Esophagus squamous epithelium (tissue), 5 donors: ENCODE data around the gene CCNI. TPM values are rescaled to one million over a fixed set of nuclear protein-coding genes. Genes with fewer than 3 reads are reported as not detected.
A peak's percentile ranks its signal among the peaks of the same experiment; 100 is the strongest.

Source experiments
- DNase-seq: peaks from one replicate; lab custom pipeline; 2025; lab: John Stamatoyannopoulos, UW
- H3K27ac ChIP-seq, 4 donors: fragments of 200-600 bp; sonication (generic); one replicate each; pipeline ENCODE4 v1.5.1; 2016 to 2019; ENCODE audit warnings: mild to moderate bottlenecking in 1 of 4
- H3K27me3 ChIP-seq, 4 donors: fragments of 200-600 bp; sonication (generic); 1 replicate in 3 of 4; 2 replicates in 1 of 4; pipeline versions ENCODE4 v1.5.1 to v1.6.0; 2017 to 2021; ENCODE audit warnings: antibody characterized with exemption in 1 of 4
- H3K36me3 ChIP-seq, 3 donors: fragments of 200-600 bp; sonication (generic); one replicate each; pipeline ENCODE4 v1.5.1; 2016 to 2019
- H3K4me1 ChIP-seq, 3 donors: fragments of 200-600 bp; sonication (generic); one replicate each; pipeline ENCODE4 v1.5.1; 2017 to 2019
- H3K4me3 ChIP-seq, 4 donors: fragments of 200-600 bp; sonication (generic); 1 replicate in 3 of 4; 2 replicates in 1 of 4; pipeline ENCODE4 v1.5.1; 2016 to 2019; ENCODE audit warnings: mild to moderate bottlenecking in 2 of 4, moderate library complexity in 1 of 4
- H3K9me3 ChIP-seq, 3 donors: fragments of 200-600 bp; sonication (generic); one replicate each; pipeline ENCODE4 v1.5.1; 2016 to 2019
- POLR2A ChIP-seq, 4 donors: fragments of 450-650 bp; IDR thresholded peaks; one replicate each; pipeline ENCODE4 v1.6.1; 2017; ENCODE audit warnings: antibody characterized with exemption in 4 of 4, mild to moderate bottlenecking in 4 of 4, moderate library complexity in 3 of 4
- WGBS, 2 donors: methylation state at CpG; one replicate each; pipeline ENCODE4 v1.1.5; 2018; 5-methylcytosine and 5-hydroxymethylcytosine counted together
- intact Hi-C: fragments of 100-400 bp; cut with DNase I; formaldehyde crosslinking; loops from one replicate; pipeline ENCODE4 v1.15.0; 2022
- total RNA-seq, 4 donors: library from RNA; depleted of rRNA; stranded (reverse); fragments of >200 nt; gene quantifications; one replicate each; pipeline ENCODE4 v1.1.0, GENCODE V29; 2016
- TF ChIP-seq, protein P1 (sequence below), 6 experiments: fragments of 450-650 bp in 4 of 6; fragments of 200-600 bp in 2 of 6; sonication (generic) in 2 of 6; IDR thresholded peaks; one replicate each; pipeline ENCODE4 v1.5.1; 2016 to 2019; ENCODE audit warnings: antibody characterized with exemption in 6 of 6, mild to moderate bottlenecking in 4 of 6, moderate library complexity in 4 of 6
- donor health status: DM: yes; HTN: yes; CAD: no.

CCNI gene
- total RNA-seq, 4 donors from 2014 or later: 123 to 282 (median 159) TPM

GRCh38 chr4:77050962-77051361 lies 24.8 kb downstream of the CCNI start:
- peaks cover 0 to 12% (median 0%) of the 10 kb centered on the region in 3 donors for H3K4me1 ChIP-seq
- H3K27ac ChIP-seq: no peak overlapping the region
- H3K36me3 ChIP-seq: peaks cover 11 to 97% (median 13%) of the 10 kb centered on the region in 3 donors
- no peak overlapping the region for H3K4me3 ChIP-seq
- TF ChIP-seq POLR2A (IDR thresholded peaks at IDR 0.05): no peak
- TF ChIP-seq, protein P1, sequence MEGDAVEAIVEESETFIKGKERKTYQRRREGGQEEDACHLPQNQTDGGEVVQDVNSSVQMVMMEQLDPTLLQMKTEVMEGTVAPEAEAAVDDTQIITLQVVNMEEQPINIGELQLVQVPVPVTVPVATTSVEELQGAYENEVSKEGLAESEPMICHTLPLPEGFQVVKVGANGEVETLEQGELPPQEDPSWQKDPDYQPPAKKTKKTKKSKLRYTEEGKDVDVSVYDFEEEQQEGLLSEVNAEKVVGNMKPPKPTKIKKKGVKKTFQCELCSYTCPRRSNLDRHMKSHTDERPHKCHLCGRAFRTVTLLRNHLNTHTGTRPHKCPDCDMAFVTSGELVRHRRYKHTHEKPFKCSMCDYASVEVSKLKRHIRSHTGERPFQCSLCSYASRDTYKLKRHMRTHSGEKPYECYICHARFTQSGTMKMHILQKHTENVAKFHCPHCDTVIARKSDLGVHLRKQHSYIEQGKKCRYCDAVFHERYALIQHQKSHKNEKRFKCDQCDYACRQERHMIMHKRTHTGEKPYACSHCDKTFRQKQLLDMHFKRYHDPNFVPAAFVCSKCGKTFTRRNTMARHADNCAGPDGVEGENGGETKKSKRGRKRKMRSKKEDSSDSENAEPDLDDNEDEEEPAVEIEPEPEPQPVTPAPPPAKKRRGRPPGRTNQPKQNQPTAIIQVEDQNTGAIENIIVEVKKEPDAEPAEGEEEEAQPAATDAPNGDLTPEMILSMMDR (IDR thresholded peaks at IDR 0.05): no peak
- 62 to 64% methylated on average over 3 of the region's 3 CpGs for WGBS, 2 donors
- H3K27me3 ChIP-seq: no peaks in the 10 kb centered on the region
- intact Hi-C loops: no loop called here
- H3K9me3 ChIP-seq: no peaks in the 10 kb centered on the region
- DNase-seq: no peak

- H3K27me3 ChIP-seq: no peaks in the 10 kb centered on the region
- DNase-seq: no peak
- intact Hi-C loops: loop anchor here (10.0 kb wide), 1 partner anchor 532 kb away; no protein-coding TSS in a partner anchor
- peaks cover 0 to 62% (median 3%) of the 10 kb centered on the region in 3 donors for H3K36me3 ChIP-seq
- TF ChIP-seq, protein P1 (IDR thresholded peaks at IDR 0.05): peak in 2 of 6 experiments; percentile 26 to 41
- no peak for TF ChIP-seq POLR2A (IDR thresholded peaks at IDR 0.05)
- H3K4me1 ChIP-seq: peaks cover 0 to 26% (median 0%) of the 10 kb centered on the region in 3 donors
- H3K4me3 ChIP-seq: no peak overlapping the region
- no peaks in the 10 kb centered on the region for H3K9me3 ChIP-seq
- no peak overlapping the region for H3K27ac ChIP-seq
Observed at GRCh38 chr4:77047037-77047436, 28.8 kb downstream of the CCNI start.

- 59 to 77% methylated on average over 4 of the region's 4 CpGs for WGBS, 2 donors
Observed at GRCh38 chr4:77045490-77045889, 30.3 kb downstream of the CCNI start.

GRCh38 chr4:77044461-77045150 lies 31.2 kb downstream of the CCNI start:
- peaks cover 0 to 38% (median 0%) of the 10 kb centered on the region in 3 donors for H3K36me3 ChIP-seq

More at GRCh38 chr4:77045490-77045889, 30.3 kb downstream of the CCNI start:
- Histone ChIP-seq H3K27me3 (no peaks in the 10 kb centered on the region), H3K4me3 (no peak overlapping the region), H3K4me1 (peaks cover 0 to 27% (median 0%) of the 10 kb centered on the region in 3 donors), H3K9me3 (no peaks in the 10 kb centered on the region), H3K36me3 (peaks cover 0 to 47% (median 0%) of the 10 kb centered on the region in 3 donors), H3K27ac (no peak overlapping the region)
- intact Hi-C loops: loop anchor here (10.0 kb wide), 1 partner anchor 531 kb away; no protein-coding TSS in a partner anchor
- TF ChIP-seq, protein P1 (IDR thresholded peaks at IDR 0.05): peak in 1 of 6 experiments; percentile 6
- TF ChIP-seq POLR2A (IDR thresholded peaks at IDR 0.05): no peak
- DNase-seq: no peak

More at GRCh38 chr4:77044461-77045150, 31.2 kb downstream of the CCNI start:
- Histone ChIP-seq H3K4me3 (no peak overlapping the region), H3K27ac (peak overlapping the region in 2 of 4 donors; percentile 4 to 41), H3K9me3 (no peaks in the 10 kb centered on the region), H3K27me3 (no peaks in the 10 kb centered on the region), H3K4me1 (peaks cover 0 to 27% (median 0%) of the 10 kb centered on the region in 3 donors)
- intact Hi-C loops: loop anchor here (10.0 kb wide), 1 partner anchor 530 kb away; no protein-coding TSS in a partner anchor
- no peak for TF ChIP-seq POLR2A (IDR thresholded peaks at IDR 0.05)
- TF ChIP-seq, protein P1 (IDR thresholded peaks at IDR 0.05): peak in 4 of 6 experiments; percentile 55 to 71 (median 59)
- WGBS, 2 donors: 48 to 62% methylated on average over 4 of the region's 4 CpGs
- no peak for DNase-seq
